Karpas-422 (cell line): ENCODE results near the gene MCC. TPM values are rescaled to one million over a fixed set of nuclear protein-coding genes. Genes with fewer than 3 reads are reported as not detected.
A peak's percentile ranks its signal among the peaks of the same experiment; 100 is the strongest.

Experiments used
- DNase-seq: peaks from one replicate; pipeline ENCODE4 v3.0.0-alpha.2; 2015
- H2AFZ ChIP-seq: fragments of 200-600 bp; sonication (generic); 2 replicates; pipeline ENCODE4 v1.6.1; 2014; ENCODE audit warnings: antibody characterized with exemption, low read length, mixed read lengths
- H3K27ac ChIP-seq: fragments of 200-600 bp; sonication (generic); 2 replicates; pipeline ENCODE4 v1.5.1; 2014; ENCODE audit warnings: mild to moderate bottlenecking, low read length, moderate library complexity
- H3K27me3 ChIP-seq: fragments of 200-600 bp; sonication (generic); 2 replicates; pipeline ENCODE4 v1.6.1; 2014; ENCODE audit warnings: low read length, mixed read lengths
- H3K36me3 ChIP-seq: fragments of 200-600 bp; sonication (generic); 2 replicates; pipeline ENCODE4 v1.6.1; 2014; ENCODE audit warnings: low read length, mixed read lengths; ENCODE audit not compliant: insufficient read depth
- H3K4me1 ChIP-seq: fragments of 200-600 bp; sonication (generic); 2 replicates; pipeline ENCODE4 v1.6.1; 2014; ENCODE audit warnings: mild to moderate bottlenecking, low read length, mixed read lengths
- H3K4me2 ChIP-seq: fragments of 200-600 bp; sonication (generic); 2 replicates; pipeline ENCODE4 v1.6.1; 2014; ENCODE audit warnings: low read length, low read depth, mild to moderate bottlenecking; ENCODE audit not compliant: poor library complexity, severe bottlenecking
- H3K4me3 ChIP-seq: fragments of 200-600 bp; sonication (generic); 2 replicates; pipeline ENCODE4 v1.5.1; 2014; ENCODE audit warnings: mild to moderate bottlenecking, antibody characterized with exemption, low read length, mixed read lengths
- H3K79me2 ChIP-seq: fragments of 200-600 bp; sonication (generic); 2 replicates; pipeline ENCODE4 v1.6.1; 2014; ENCODE audit warnings: mild to moderate bottlenecking, low read length, mixed read lengths
- H3K9ac ChIP-seq: fragments of 200-600 bp; sonication (generic); 2 replicates; pipeline ENCODE4 v1.6.0; 2014; ENCODE audit warnings: low read length
- H3K9me2 ChIP-seq: fragments of 200-600 bp; sonication (generic), shearing (Covaris generic); replicated peaks from 2 replicates; pipeline ENCODE4 v1.6.0; 2014; ENCODE audit warnings: mild to moderate bottlenecking, low read length, moderate library complexity; ENCODE audit not compliant: insufficient read depth
- H3K9me3 ChIP-seq: fragments of 300-700, 200-600 bp; sonication (generic); 2 replicates; pipeline ENCODE4 v1.6.1; 2014; ENCODE audit warnings: low read length, mixed read lengths
- H4K20me1 ChIP-seq: fragments of 200-600 bp; sonication (generic); 2 replicates; pipeline ENCODE4 v1.6.1; 2014; ENCODE audit warnings: mild to moderate bottlenecking, antibody characterized with exemption, low read length, low read depth; ENCODE audit not compliant: insufficient read depth
- total RNA-seq: library from RNA; depleted of rRNA; stranded (reverse); fragments of >200 nt; shearing (Covaris generic); gene quantifications from 2 replicates; pipeline ENCODE4 v1.2.3, GENCODE V29; 2014; ENCODE audit warnings: low replicate concordance

MCC gene
- total RNA-seq, 1 experiment from 2014 or later = 5.5 TPM

DNA sequence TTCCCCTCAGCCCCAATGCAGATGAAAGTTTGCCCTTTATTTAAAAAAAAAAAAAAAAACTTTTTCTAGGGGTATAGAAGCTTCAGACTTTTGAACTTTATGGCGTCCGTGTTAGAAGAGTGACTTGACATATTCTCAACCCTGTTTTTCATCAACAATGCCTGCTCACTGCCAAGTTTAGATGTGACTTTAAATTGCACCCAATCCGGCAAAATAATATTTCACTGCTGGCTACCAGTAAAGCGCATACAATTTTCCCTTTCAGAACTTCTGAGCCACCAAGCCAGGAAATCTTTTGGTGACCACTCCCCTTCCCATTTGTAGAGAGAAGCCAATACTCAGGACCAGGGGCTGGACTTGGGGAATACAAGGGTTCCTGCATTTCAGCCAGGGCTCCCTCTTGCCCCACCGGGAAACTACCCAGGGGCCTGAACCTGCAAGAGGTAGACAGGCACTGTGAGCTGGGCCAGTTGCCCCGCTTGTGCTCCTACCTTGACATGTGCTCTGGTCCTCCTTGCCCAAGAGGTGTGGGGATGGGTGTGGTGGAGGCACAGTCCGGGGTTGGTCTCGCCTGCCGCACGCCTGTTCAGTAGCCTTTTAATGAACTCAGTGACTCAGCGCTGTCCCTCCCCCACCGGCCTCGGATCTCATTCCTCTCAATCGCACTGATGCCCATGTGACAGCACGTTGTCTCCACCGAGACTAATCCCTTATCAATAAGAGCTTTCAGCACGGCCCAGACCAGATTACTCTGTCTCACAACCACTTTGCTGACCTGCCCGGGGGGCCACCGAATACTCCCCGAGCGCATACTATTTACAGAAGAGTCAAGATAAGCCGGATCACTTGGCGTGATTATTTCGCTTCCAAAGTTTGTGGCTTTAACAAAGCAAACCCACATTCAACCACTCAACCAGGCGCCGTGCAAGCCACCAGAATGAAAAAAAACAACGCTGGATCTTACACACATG is 285.2 kb downstream of the MCC start:
- DNase-seq = no peak
- H3K9me3 ChIP-seq = no peaks in the 10 kb centered on the region
- no peaks in the 10 kb centered on the region for H3K36me3 ChIP-seq
- no peaks in the 10 kb centered on the region for H3K27me3 ChIP-seq
- no peak overlapping the region for H3K27ac ChIP-seq
- H3K4me1 ChIP-seq = peaks cover 14% of the 10 kb centered on the region
- H3K4me2 ChIP-seq = no peak overlapping the region
- H2AFZ ChIP-seq = no peak overlapping the region
- H3K4me3 ChIP-seq = no peak overlapping the region
- no peaks in the 10 kb centered on the region for H3K9me2 ChIP-seq
- H4K20me1 ChIP-seq = no peaks in the 10 kb centered on the region
- no peaks in the 10 kb centered on the region for H3K79me2 ChIP-seq
- no peak overlapping the region for H3K9ac ChIP-seq

DNA sequence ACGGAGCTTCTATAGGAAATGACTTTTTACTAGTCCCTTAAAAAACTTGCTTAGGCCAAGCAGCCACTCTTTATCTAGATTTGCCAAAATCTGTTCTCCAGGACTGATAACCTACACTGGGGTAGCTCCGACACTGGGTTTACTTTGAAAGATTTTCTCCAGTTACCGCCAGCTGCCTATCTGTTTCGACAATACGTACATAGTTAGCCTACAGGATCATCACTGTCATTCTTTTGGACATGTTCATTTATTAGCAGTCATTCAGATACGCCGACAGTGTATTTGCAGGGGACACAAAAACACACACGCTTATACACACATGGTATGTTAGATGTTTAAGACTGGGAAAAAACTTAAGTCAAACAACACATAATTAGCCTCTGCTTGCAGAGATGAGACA is 286.0 kb downstream of the MCC start:
- no peak overlapping the region for H3K4me2 ChIP-seq

DNA sequence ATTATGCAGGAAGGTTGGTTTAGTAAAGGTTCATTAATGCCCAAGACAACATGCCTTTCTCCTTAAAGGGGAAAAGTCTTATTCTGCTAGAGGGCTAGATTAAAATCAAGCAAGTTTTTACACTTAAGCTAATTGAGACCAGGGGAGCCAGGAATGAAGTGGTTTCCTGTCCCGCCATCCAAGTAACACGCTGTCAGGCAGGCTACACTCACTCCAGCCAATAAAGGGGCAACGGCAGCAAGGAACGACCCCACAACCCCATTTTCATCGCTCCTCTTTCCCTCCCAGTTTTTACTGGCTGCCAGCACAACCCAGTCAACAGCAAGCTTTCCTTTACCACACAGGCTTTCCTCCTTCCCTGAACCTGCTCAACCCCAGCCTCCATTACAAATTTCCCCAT is 286.5 kb downstream of the MCC start:
- no peaks in the 10 kb centered on the region for H3K79me2 ChIP-seq
- H3K9me3 ChIP-seq = no peaks in the 10 kb centered on the region
- no peak overlapping the region for H3K4me2 ChIP-seq
- no peak overlapping the region for H2AFZ ChIP-seq
- no peak overlapping the region for H3K9ac ChIP-seq
- no peak overlapping the region for H3K4me3 ChIP-seq
- H4K20me1 ChIP-seq = no peaks in the 10 kb centered on the region
- H3K9me2 ChIP-seq = no peaks in the 10 kb centered on the region
- no peaks in the 10 kb centered on the region for H3K36me3 ChIP-seq
- no peak overlapping the region for H3K27ac ChIP-seq
- H3K4me1 ChIP-seq = peaks cover 19% of the 10 kb centered on the region
- DNase-seq = no peak
- no peaks in the 10 kb centered on the region for H3K27me3 ChIP-seq

More for the DNA sequence above, 286.0 kb downstream of the MCC start:
- H3K36me3 ChIP-seq = no peaks in the 10 kb centered on the region
- H3K9me3 ChIP-seq = no peaks in the 10 kb centered on the region
- no peaks in the 10 kb centered on the region for H3K27me3 ChIP-seq
- peaks cover 19% of the 10 kb centered on the region for H3K4me1 ChIP-seq
- H2AFZ ChIP-seq = no peak overlapping the region
- no peak for DNase-seq
- H4K20me1 ChIP-seq = no peaks in the 10 kb centered on the region
- H3K4me3 ChIP-seq = no peak overlapping the region
- H3K9me2 ChIP-seq = no peaks in the 10 kb centered on the region
- H3K79me2 ChIP-seq = no peaks in the 10 kb centered on the region
- no peak overlapping the region for H3K9ac ChIP-seq
- H3K27ac ChIP-seq = no peak overlapping the region

DNA sequence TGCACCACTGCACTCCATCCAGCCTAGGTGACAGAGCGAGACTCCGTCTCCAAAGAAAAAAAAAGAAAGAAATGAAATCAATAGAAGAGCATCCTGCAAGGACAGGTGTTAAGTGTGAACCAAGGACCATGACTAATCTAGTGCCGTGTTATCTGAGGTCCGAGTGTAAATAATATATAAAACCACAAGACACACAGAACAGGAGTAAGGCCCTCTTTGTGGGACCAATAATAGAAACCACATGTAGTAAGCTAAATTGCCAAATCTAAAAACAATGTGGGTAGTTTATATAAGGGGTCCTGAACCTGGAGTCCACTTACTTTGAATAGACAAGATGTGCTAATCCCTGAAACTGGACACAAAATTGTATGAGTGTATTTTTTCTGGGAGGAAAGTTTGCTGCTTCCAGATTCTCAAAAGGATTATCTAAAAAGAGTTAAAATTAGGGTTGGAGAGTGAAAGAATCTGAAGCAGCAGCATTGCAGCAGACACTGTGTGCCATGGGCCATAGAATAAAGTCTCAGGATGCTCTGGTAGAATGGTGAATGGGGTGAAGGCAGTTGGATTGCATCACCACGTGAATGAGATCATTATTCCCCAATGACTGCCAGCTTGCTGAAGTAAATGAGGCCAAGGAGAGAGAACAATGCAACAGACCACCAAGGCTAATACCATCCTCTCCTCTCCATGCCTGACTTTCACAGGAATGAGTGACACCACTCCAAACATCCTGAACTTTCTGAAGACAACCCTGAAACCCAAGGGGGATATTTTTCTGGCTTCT is 288.9 kb downstream of the MCC start:
- no peak overlapping the region for H3K4me2 ChIP-seq
- H3K4me1 ChIP-seq = peaks cover 19% of the 10 kb centered on the region

DNA sequence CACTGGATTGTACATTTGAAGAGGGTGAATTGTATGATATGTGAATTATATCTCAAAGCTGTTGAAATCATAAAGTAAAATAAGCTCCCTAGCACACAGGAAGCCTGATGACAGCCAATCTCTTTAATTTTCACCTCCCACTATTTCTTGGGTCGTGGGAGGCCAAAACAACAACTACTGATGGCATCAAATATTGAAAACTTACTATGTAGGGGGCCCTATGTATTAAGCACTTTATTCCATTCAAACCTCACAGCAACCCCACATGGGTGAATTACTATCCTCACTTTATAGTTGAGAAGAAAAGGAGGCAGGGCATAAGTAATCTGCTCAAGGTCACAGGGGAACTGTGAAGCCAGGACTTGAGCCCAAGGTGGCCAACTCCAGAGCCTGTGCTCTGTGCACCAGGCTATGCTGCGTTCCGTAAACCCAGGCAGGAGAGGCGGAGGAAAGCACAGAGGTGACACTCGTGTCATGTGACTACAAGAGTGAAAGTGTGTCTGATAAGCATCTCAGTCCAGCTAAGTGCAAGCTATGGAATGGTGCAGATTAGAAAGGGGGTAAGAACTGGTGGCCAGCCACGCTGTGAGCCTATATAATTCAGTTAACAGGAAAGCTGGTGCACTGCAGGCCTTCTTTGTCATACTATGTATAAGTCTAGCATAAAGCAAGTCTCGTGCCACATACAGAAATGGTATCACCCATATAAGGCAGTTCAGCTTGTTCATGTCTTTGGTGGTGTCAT is 290.6 kb downstream of the MCC start:
- Histone ChIP-seq H3K27me3 (no peaks in the 10 kb centered on the region), H3K27ac (no peak overlapping the region), H2AFZ (no peak overlapping the region), H3K9me3 (no peaks in the 10 kb centered on the region), H3K79me2 (no peaks in the 10 kb centered on the region), H3K9ac (no peak overlapping the region), H3K9me2 (no peaks in the 10 kb centered on the region), H3K4me2 (no peak overlapping the region), H4K20me1 (no peaks in the 10 kb centered on the region), H3K4me1 (peaks cover 19% of the 10 kb centered on the region), H3K36me3 (no peaks in the 10 kb centered on the region), H3K4me3 (no peak overlapping the region)
- no peak for DNase-seq

More for the DNA sequence above, 288.9 kb downstream of the MCC start:
- peak; percentile 45 for DNase-seq
- Histone ChIP-seq H3K9me3 (no peaks in the 10 kb centered on the region), H3K9ac (no peak overlapping the region), H3K36me3 (no peaks in the 10 kb centered on the region), H3K79me2 (no peaks in the 10 kb centered on the region), H3K9me2 (no peaks in the 10 kb centered on the region), H3K27me3 (no peaks in the 10 kb centered on the region), H3K27ac (no peak overlapping the region), H4K20me1 (no peaks in the 10 kb centered on the region), H3K4me3 (no peak overlapping the region), H2AFZ (no peak overlapping the region)

DNA sequence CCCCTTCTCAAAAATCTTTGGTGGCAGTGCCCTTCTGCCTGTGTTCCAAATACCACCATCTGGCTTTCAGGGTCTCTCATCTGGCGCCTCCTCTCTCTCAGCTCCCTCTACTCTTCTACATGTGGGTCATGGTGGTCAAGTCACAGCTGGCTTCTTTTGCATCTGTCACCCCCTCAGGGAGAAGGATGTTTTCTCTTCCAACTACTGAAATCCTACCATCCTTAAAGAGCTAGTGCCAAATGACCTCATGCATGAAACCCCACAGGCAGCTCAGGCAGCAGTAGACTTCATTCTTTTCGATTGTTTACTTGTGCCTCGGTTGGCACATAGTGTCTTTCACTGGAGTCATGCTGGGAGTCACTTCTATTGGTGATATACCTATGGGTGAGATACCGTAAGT is 292.5 kb downstream of the MCC start:
- DNase-seq = no peak
- H3K4me3 ChIP-seq = no peak overlapping the region
- no peak overlapping the region for H3K27ac ChIP-seq
- H2AFZ ChIP-seq = no peak overlapping the region
- H3K79me2 ChIP-seq = no peaks in the 10 kb centered on the region
- H3K36me3 ChIP-seq = no peaks in the 10 kb centered on the region
- H4K20me1 ChIP-seq = no peaks in the 10 kb centered on the region
- no peak overlapping the region for H3K4me2 ChIP-seq
- no peak overlapping the region for H3K9ac ChIP-seq
- no peaks in the 10 kb centered on the region for H3K9me3 ChIP-seq
- H3K27me3 ChIP-seq = no peaks in the 10 kb centered on the region
- no peaks in the 10 kb centered on the region for H3K9me2 ChIP-seq
- H3K4me1 ChIP-seq = peaks cover 19% of the 10 kb centered on the region

DNA sequence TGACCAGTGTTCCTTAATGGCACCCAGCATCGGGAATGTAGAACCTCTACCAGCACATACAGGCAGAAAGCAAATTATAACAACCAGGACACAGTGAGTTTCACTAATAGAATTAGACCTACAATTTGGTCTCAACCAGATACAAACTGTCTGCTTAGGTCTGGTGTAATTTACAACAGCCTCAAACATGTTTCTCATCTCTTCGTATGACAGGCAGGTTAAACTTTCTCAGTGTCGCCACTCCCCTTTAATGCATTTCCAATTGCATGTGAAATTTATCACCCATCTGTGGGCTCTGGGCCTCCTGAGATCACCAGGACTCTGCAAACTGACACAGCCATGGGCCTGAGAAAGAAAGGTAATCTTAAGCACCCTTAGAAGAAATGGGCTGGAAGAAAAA is 293.0 kb downstream of the MCC start:
- no peak for DNase-seq
- Histone ChIP-seq H3K4me2 (no peak overlapping the region), H4K20me1 (no peaks in the 10 kb centered on the region)

DNA sequence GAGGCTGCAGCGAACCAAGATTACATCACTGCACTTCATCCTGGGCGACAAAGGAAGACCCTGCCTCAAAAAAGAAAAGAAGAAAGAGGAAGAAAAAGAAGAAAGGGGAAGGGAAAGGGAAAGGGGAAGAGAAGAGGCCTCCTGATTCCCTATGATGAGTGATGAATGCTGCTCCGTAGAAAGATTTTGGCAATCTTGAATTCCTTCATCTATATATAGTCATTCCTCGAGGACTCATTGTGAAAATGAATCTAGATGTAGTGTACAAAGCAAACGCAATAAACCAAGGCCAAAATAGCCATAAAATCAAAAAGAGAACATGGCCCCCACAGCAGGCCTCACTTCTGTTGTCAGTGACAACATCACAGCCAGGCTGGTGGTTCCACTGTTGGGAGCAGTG is 293.7 kb downstream of the MCC start:
- H4K20me1 ChIP-seq = no peaks in the 10 kb centered on the region
- no peak for DNase-seq
- no peaks in the 10 kb centered on the region for H3K36me3 ChIP-seq
- peaks cover 16% of the 10 kb centered on the region for H3K4me1 ChIP-seq
- H3K27ac ChIP-seq = no peak overlapping the region
- H3K9me2 ChIP-seq = no peaks in the 10 kb centered on the region
- no peaks in the 10 kb centered on the region; the same call in 1 of the 2 replicates for H3K27me3 ChIP-seq
- H3K4me2 ChIP-seq = no peak overlapping the region
- no peaks in the 10 kb centered on the region for H3K79me2 ChIP-seq
- no peak overlapping the region for H3K9ac ChIP-seq
- no peak overlapping the region for H2AFZ ChIP-seq
- no peak overlapping the region for H3K4me3 ChIP-seq
- H3K9me3 ChIP-seq = no peaks in the 10 kb centered on the region

More for the DNA sequence above, 293.0 kb downstream of the MCC start:
- H3K36me3 ChIP-seq = no peaks in the 10 kb centered on the region
- H3K4me1 ChIP-seq = peaks cover 19% of the 10 kb centered on the region
- H2AFZ ChIP-seq = no peak overlapping the region
- H3K9me3 ChIP-seq = no peaks in the 10 kb centered on the region
- no peaks in the 10 kb centered on the region for H3K79me2 ChIP-seq
- no peak overlapping the region for H3K27ac ChIP-seq
- no peak overlapping the region for H3K4me3 ChIP-seq
- H3K27me3 ChIP-seq = no peaks in the 10 kb centered on the region
- H3K9ac ChIP-seq = no peak overlapping the region
- no peaks in the 10 kb centered on the region for H3K9me2 ChIP-seq
